KMS-11 (cell line): ENCODE data around the gene CDK2.

Experiments
- H2AFZ ChIP-seq: fragments of 200-600 bp; sonication (generic); 2 replicates; pipeline ENCODE4 v1.6.1; 2016; ENCODE audit warnings: antibody characterized with exemption, mixed run types, low read depth
- H3K27ac ChIP-seq: fragments of 200-600 bp; sonication (generic); 2 replicates; pipeline ENCODE4 v1.6.1; 2016; ENCODE audit warnings: mild to moderate bottlenecking, mixed run types
- H3K27me3 ChIP-seq: fragments of 200-600 bp; sonication (generic); 2 replicates; pipeline ENCODE4 v1.6.1; 2017; ENCODE audit warnings: mild to moderate bottlenecking, low read depth, mixed run types, moderate library complexity; ENCODE audit not compliant: insufficient read depth
- H3K36me3 ChIP-seq: fragments of 200-600 bp; sonication (generic); 2 replicates; pipeline ENCODE4 v1.6.1; 2017; ENCODE audit warnings: mild to moderate bottlenecking, mixed run types; ENCODE audit not compliant: insufficient read depth
- H3K4me1 ChIP-seq: fragments of 200-600 bp; sonication (generic); 2 replicates; pipeline ENCODE4 v1.6.1; 2016; ENCODE audit warnings: mild to moderate bottlenecking, low read depth, mixed run types; ENCODE audit not compliant: poor library complexity, severe bottlenecking
- H3K4me2 ChIP-seq: fragments of 200-600 bp; sonication (generic); 2 replicates; pipeline ENCODE4 v1.7.0; 2016; ENCODE audit warnings: mild to moderate bottlenecking, mixed run types
- H3K4me3 ChIP-seq: fragments of 200-600 bp; sonication (generic); IDR thresholded peaks from 2 replicates; pipeline ENCODE4 v1.6.1; 2017; ENCODE audit warnings: low read depth, low read length, mixed read lengths; ENCODE audit not compliant: insufficient read depth
- H3K79me2 ChIP-seq: fragments of 200-600 bp; sonication (generic); 2 replicates; pipeline ENCODE4 v1.6.1; 2016; ENCODE audit warnings: low read depth, mixed run types; ENCODE audit not compliant: insufficient read depth
- H3K9ac ChIP-seq: fragments of 200-600 bp; sonication (generic); 2 replicates; pipeline ENCODE4 v1.6.1; 2016; ENCODE audit warnings: mild to moderate bottlenecking, mixed run types
- H4K20me1 ChIP-seq: fragments of 200-600 bp; sonication (generic); 2 replicates; pipeline ENCODE4 v1.6.1; 2016; ENCODE audit warnings: mild to moderate bottlenecking, mixed run types; ENCODE audit not compliant: insufficient read depth
- CTCF ChIP-seq: fragments of 200-600 bp; sonication (generic); conservative IDR thresholded peaks from 2 replicates; pipeline ENCODE4 v1.6.1; 2017; ENCODE audit warnings: low read depth, mild to moderate bottlenecking, antibody characterized with exemption, low read length, moderate library complexity, mixed read lengths

Gene CDK2

GRCh38 chr12:56017181-56017580, 50.6 kb downstream of the CDK2 start:
- H3K4me3 ChIP-seq, result no peak overlapping the region
- no peak overlapping the region for H3K9ac ChIP-seq
- H3K27me3 ChIP-seq, result no peaks in the 10 kb centered on the region
- no peaks in the 10 kb centered on the region for H3K36me3 ChIP-seq
- H3K4me2 ChIP-seq, result no peak overlapping the region
- H4K20me1 ChIP-seq, result no peaks in the 10 kb centered on the region
- TF ChIP-seq CTCF, result no peak
- H3K79me2 ChIP-seq, result no peaks in the 10 kb centered on the region
- H3K27ac ChIP-seq, result no peak overlapping the region
- no peaks in the 10 kb centered on the region for H3K4me1 ChIP-seq
- no peak overlapping the region for H2AFZ ChIP-seq

GRCh38 chr12:56018356-56018755, 51.7 kb downstream of the CDK2 start:
- Histone ChIP-seq H3K4me2 (no peak overlapping the region), H3K79me2 (no peaks in the 10 kb centered on the region), H3K27me3 (no peaks in the 10 kb centered on the region), H2AFZ (no peak overlapping the region), H3K36me3 (no peaks in the 10 kb centered on the region), H4K20me1 (no peaks in the 10 kb centered on the region), H3K27ac (no peak overlapping the region), H3K4me1 (no peaks in the 10 kb centered on the region), H3K9ac (no peak overlapping the region), H3K4me3 (no peak overlapping the region)
- TF ChIP-seq CTCF, result no peak

GRCh38 chr12:56020423-56021184, 54.0 kb downstream of the CDK2 start, which contains the start of gene IKZF4:
Gene IKZF4, plus strand, starts transcription at chr12:56021043. Its CDS starts 451 bp downstream, at chr12:56021494.
- H3K9ac ChIP-seq, result no peak within 1 kb of the TSS
- H3K36me3 ChIP-seq, result no peaks in the 10 kb centered on the region
- no peak within 1 kb of the TSS for H3K4me2 ChIP-seq
- no peaks in the 10 kb centered on the region for H4K20me1 ChIP-seq
- no peak for TF ChIP-seq CTCF
- no peaks in the 10 kb centered on the region for H3K4me1 ChIP-seq
- H3K4me3 ChIP-seq, result no peak within 1 kb of the TSS
- H2AFZ ChIP-seq, result no peak within 1 kb of the TSS
- H3K79me2 ChIP-seq, result no peaks in the 10 kb centered on the region
- no peak within 1 kb of the TSS for H3K27ac ChIP-seq
- H3K27me3 ChIP-seq, result no peaks in the 10 kb centered on the region

- H3K27me3 ChIP-seq, result no peaks in the 10 kb centered on the region
- no peak overlapping the region for H3K9ac ChIP-seq
- H3K4me2 ChIP-seq, result no peak overlapping the region
- no peak for TF ChIP-seq CTCF
- H2AFZ ChIP-seq, result no peak overlapping the region
- H3K27ac ChIP-seq, result no peak overlapping the region
- no peaks in the 10 kb centered on the region for H3K36me3 ChIP-seq
- no peaks in the 10 kb centered on the region for H3K79me2 ChIP-seq
- H4K20me1 ChIP-seq, result no peaks in the 10 kb centered on the region
- no peaks in the 10 kb centered on the region for H3K4me1 ChIP-seq
- H3K4me3 ChIP-seq, result no peak overlapping the region
These were observed 55.4 kb downstream of the CDK2 start for GRCh38 chr12:56021889-56022497.
